Vagina (tissue), 2 donors: ENCODE measurements around the gene PARP4. TPM values are rescaled to one million over a fixed set of nuclear protein-coding genes. Genes with fewer than 3 reads are reported as not detected.
"Not testable (repeated sequence)": the region's sequence is repeated elsewhere in the genome, so short reads cannot be mapped to it uniquely, and the experiment has no call there.

Experiments used
- DNase-seq, 2 donors: peaks; one replicate each; pipeline ENCODE4 v3.0.0-alpha.2; 2017; ENCODE audit errors: extremely low spot score in 2 of 2
- H3K27ac ChIP-seq: fragments of 200-600 bp; sonication (generic); one replicate; pipeline ENCODE4 v1.5.1; 2019
- H3K27me3 ChIP-seq: fragments of 200-600 bp; sonication (generic); one replicate; pipeline ENCODE4 v1.5.1; 2019
- H3K36me3 ChIP-seq, 2 donors: fragments of 200-600 bp; sonication (generic); one replicate each; pipeline ENCODE4 v1.5.1; 2017 to 2019
- H3K4me1 ChIP-seq: fragments of 200-600 bp; sonication (generic); one replicate; pipeline ENCODE4 v1.5.1; 2019
- H3K4me3 ChIP-seq, 2 donors: fragments of 200-600 bp; sonication (generic); 1 replicate in 1 of 2; 2 replicates in 1 of 2; pipeline ENCODE4 v1.5.1; 2016 to 2019
- H3K9me3 ChIP-seq: fragments of 200-600 bp; sonication (generic); one replicate; pipeline ENCODE4 v1.5.1; 2019
- CTCF ChIP-seq, 3 experiments: fragments of 450-650 bp in 2 of 3; fragments of 200-600 bp in 1 of 3; sonication (generic) in 1 of 3; IDR thresholded peaks; one replicate each; pipeline ENCODE4 v1.5.1; 2017 to 2019; ENCODE audit warnings: antibody characterized with exemption in 3 of 3, mild to moderate bottlenecking in 2 of 3, moderate library complexity in 2 of 3
- POLR2A ChIP-seq, 2 donors: fragments of 450-650 bp; IDR thresholded peaks; one replicate each; pipeline ENCODE4 v1.6.1; 2017; ENCODE audit warnings: antibody characterized with exemption in 2 of 2, mild to moderate bottlenecking in 2 of 2, moderate library complexity in 2 of 2
- POLR2AphosphoS5 ChIP-seq, 2 donors: sonication (generic); formaldehyde crosslinking; IDR thresholded peaks; one replicate each; pipeline ENCODE4 v1.9.0; 2017; ENCODE audit warnings: antibody characterized with exemption in 2 of 2, mild to moderate bottlenecking in 2 of 2, low read depth in 1 of 2; ENCODE audit not compliant: insufficient read depth in 1 of 2
- intact Hi-C: fragments of 100-400 bp; cut with DNase I; formaldehyde crosslinking; loops from one replicate; pipeline ENCODE4 v1.15.1; 2023
- total RNA-seq: library from RNA; depleted of rRNA; stranded (reverse); fragments of >200 nt; gene quantifications from one replicate; pipeline ENCODE4 v1.2.3, GENCODE V29; 2016

PARP4 gene
- total RNA-seq, 1 donor from 2014 or later = 47.4 TPM

GRCh38 chr13:24392972-24393371, 119.6 kb downstream of the PARP4 start:
- no peak overlapping the region for H3K4me3 ChIP-seq
- TF ChIP-seq POLR2AphosphoS5 (IDR thresholded peaks at IDR 0.05; ENCODE audit: insufficient read depth in 1 of 2, low read depth in 1 of 2) = no peak
- TF ChIP-seq POLR2A (IDR thresholded peaks at IDR 0.05) = no peak
- no peak for TF ChIP-seq CTCF (IDR thresholded peaks at IDR 0.05)
- no peaks in the 10 kb centered on the region for H3K9me3 ChIP-seq
- intact Hi-C loops = no loop called here
- DNase-seq = no peak
- no peaks in the 10 kb centered on the region for H3K27me3 ChIP-seq
- no peak overlapping the region for H3K27ac ChIP-seq
- no peaks in the 10 kb centered on the region for H3K36me3 ChIP-seq
- no peaks in the 10 kb centered on the region for H3K4me1 ChIP-seq

GRCh38 chr13:24391771-24392683, 120.6 kb downstream of the PARP4 start:
- H3K4me3 ChIP-seq, H3K36me3 ChIP-seq, H3K27me3 ChIP-seq, H3K4me1 ChIP-seq, intact Hi-C loops, H3K27ac ChIP-seq, DNase-seq, H3K9me3 ChIP-seq: not testable (repeated sequence)

DNA sequence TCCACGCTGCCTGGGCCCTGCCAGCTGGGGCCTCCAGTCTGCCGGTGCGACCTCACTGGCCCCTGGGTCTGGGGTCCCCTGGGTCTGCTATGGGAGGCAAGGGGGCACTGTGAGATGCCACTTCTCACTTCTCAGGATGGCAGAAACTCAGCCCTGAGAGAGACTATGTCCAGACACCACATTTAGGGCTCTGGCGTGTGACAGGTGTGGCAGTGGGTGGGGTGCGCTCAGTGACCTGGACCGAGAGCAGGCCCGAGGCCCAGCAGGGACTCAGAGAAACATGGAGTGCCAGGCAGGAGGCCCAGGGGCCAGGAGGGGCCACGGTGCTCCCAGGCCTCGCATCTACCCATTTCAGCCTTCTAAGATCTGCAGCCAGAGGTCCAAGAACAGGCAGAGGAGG, 121.8 kb downstream of the PARP4 start:
- H3K4me1 ChIP-seq, H3K27ac ChIP-seq, H3K36me3 ChIP-seq, DNase-seq, H3K4me3 ChIP-seq, H3K9me3 ChIP-seq, H3K27me3 ChIP-seq, intact Hi-C loops: not testable (repeated sequence)

GRCh38 chr13:24389506-24389905, 123.1 kb downstream of the PARP4 start:
- H3K36me3 ChIP-seq = no peaks in the 10 kb centered on the region
- intact Hi-C loops = no loop called here

GRCh38 chr13:24388743-24389142, 123.8 kb downstream of the PARP4 start:
- intact Hi-C loops, H3K4me3 ChIP-seq, H3K4me1 ChIP-seq, DNase-seq, H3K36me3 ChIP-seq, H3K9me3 ChIP-seq, H3K27ac ChIP-seq, H3K27me3 ChIP-seq: not testable (repeated sequence)

More at GRCh38 chr13:24389506-24389905, 123.1 kb downstream of the PARP4 start:
- no peaks in the 10 kb centered on the region for H3K9me3 ChIP-seq
- TF ChIP-seq POLR2AphosphoS5 (IDR thresholded peaks at IDR 0.05; ENCODE audit: insufficient read depth in 1 of 2, low read depth in 1 of 2) = no peak
- no peak for TF ChIP-seq CTCF (IDR thresholded peaks at IDR 0.05)
- TF ChIP-seq POLR2A (IDR thresholded peaks at IDR 0.05) = no peak
- H3K27me3 ChIP-seq = no peaks in the 10 kb centered on the region
- H3K4me1 ChIP-seq = no peaks in the 10 kb centered on the region
- H3K27ac ChIP-seq = no peak overlapping the region
- DNase-seq = no peak
- no peak overlapping the region for H3K4me3 ChIP-seq

- Histone ChIP-seq H3K9me3 (no peaks in the 10 kb centered on the region), H3K27ac (no peak overlapping the region), H3K36me3 (no peaks in the 10 kb centered on the region), H3K4me1 (no peaks in the 10 kb centered on the region), H3K27me3 (no peaks in the 10 kb centered on the region), H3K4me3 (no peak overlapping the region)
- no peak for DNase-seq
- intact Hi-C loops = no loop called here
- TF ChIP-seq CTCF (IDR thresholded peaks at IDR 0.05) (no peak), POLR2AphosphoS5 (IDR thresholded peaks at IDR 0.05; ENCODE audit: insufficient read depth in 1 of 2, low read depth in 1 of 2) (no peak), POLR2A (IDR thresholded peaks at IDR 0.05) (no peak)
These were observed 125.5 kb downstream of the PARP4 start for GRCh38 chr13:24386816-24387708.
